DOHH2 (cell line): ENCODE results near the gene ARRDC4.

Experiments
- H3F3A ChIP-seq: fragments of 200-600 bp; sonication (generic), shearing (Covaris generic); 2 replicates; pipeline ENCODE4 v1.6.0; 2016; ENCODE audit warnings: antibody characterized with exemption, mild to moderate bottlenecking; ENCODE audit not compliant: control insufficient read depth, insufficient read depth
- H3K27ac ChIP-seq: fragments of 200-600 bp; sonication (generic); 2 replicates; pipeline ENCODE4 v1.5.1; 2014; ENCODE audit warnings: low read depth, mild to moderate bottlenecking, low read length, moderate library complexity
- H3K27me3 ChIP-seq: fragments of 200-600 bp; sonication (generic); 2 replicates; pipeline ENCODE4 v1.6.1; 2014; ENCODE audit warnings: mild to moderate bottlenecking, low read length, mixed read lengths; ENCODE audit not compliant: control insufficient read depth
- H3K36me3 ChIP-seq: fragments of 200-600 bp; sonication (generic); 2 replicates; pipeline ENCODE4 v1.6.1; 2014; ENCODE audit warnings: mild to moderate bottlenecking, low read length, moderate library complexity, mixed read lengths; ENCODE audit not compliant: control insufficient read depth
- H3K4me1 ChIP-seq: fragments of 200-600 bp; sonication (generic); 2 replicates; pipeline ENCODE4 v1.6.1; 2014; ENCODE audit warnings: mild to moderate bottlenecking, low read length, mixed read lengths; ENCODE audit not compliant: control insufficient read depth
- H3K4me2 ChIP-seq: fragments of 200-600 bp; sonication (generic); 2 replicates; pipeline ENCODE4 v1.6.0; 2014; ENCODE audit warnings: mild to moderate bottlenecking, low read length, moderate library complexity
- H3K4me3 ChIP-seq: fragments of 200-600 bp; sonication (generic); 2 replicates; pipeline ENCODE4 v1.5.1; 2014; ENCODE audit warnings: mild to moderate bottlenecking, low read length, mixed read lengths
- H3K79me2 ChIP-seq: fragments of 200-600 bp; sonication (generic); 2 replicates; pipeline ENCODE4 v1.6.1; 2014; ENCODE audit warnings: mild to moderate bottlenecking, low read length, mixed read lengths; ENCODE audit not compliant: control insufficient read depth
- H3K9me2 ChIP-seq: fragments of 200-600 bp; sonication (generic); replicated peaks from 2 replicates; pipeline ENCODE4 v1.6.1; 2014; ENCODE audit warnings: mild to moderate bottlenecking, low read length, mixed read lengths; ENCODE audit not compliant: control insufficient read depth
- H3K9me3 ChIP-seq: fragments of 200-600 bp; sonication (generic); 2 replicates; pipeline ENCODE4 v1.6.1; 2014; ENCODE audit warnings: antibody characterized with exemption, low read length, mixed read lengths; ENCODE audit not compliant: control insufficient read depth, insufficient read depth
- H4K20me1 ChIP-seq: fragments of 200-600 bp; sonication (generic); 2 replicates; pipeline ENCODE4 v1.6.0; 2014; ENCODE audit warnings: low read depth, mild to moderate bottlenecking, antibody characterized with exemption, low read length, moderate library complexity; ENCODE audit not compliant: control insufficient read depth, insufficient read depth
- CTCF ChIP-seq: fragments of 200-600 bp; sonication (generic); IDR thresholded peaks from one replicate; pipeline ENCODE4 v1.5.1; 2014; ENCODE audit warnings: antibody characterized with exemption, mild to moderate bottlenecking, low read depth, low read length; ENCODE audit not compliant: poor library complexity, severe bottlenecking
- EZH2phosphoT487 ChIP-seq: fragments of 200-600 bp; sonication (generic); IDR thresholded peaks from 2 replicates; pipeline ENCODE4 v1.6.1; 2017; ENCODE audit warnings: borderline replicate concordance, mild to moderate bottlenecking, antibody characterized with exemption, low read length, moderate library complexity, mixed read lengths

The ARRDC4 gene

GRCh38 chr15:97944724-97945123, 15.8 kb upstream of the ARRDC4 start:
- Histone ChIP-seq H3K4me3 (no peak overlapping the region), H3K79me2 (no peaks in the 10 kb centered on the region), H4K20me1 (no peaks in the 10 kb centered on the region), H3K4me1 (no peaks in the 10 kb centered on the region), H3K4me2 (no peak overlapping the region), H3K9me3 (no peaks in the 10 kb centered on the region), H3F3A (no peaks in the 10 kb centered on the region), H3K27ac (no peak overlapping the region), H3K9me2 (no peaks in the 10 kb centered on the region), H3K27me3 (no peaks in the 10 kb centered on the region), H3K36me3 (no peaks in the 10 kb centered on the region)
- TF ChIP-seq CTCF, result no peak
- TF ChIP-seq EZH2phosphoT487, result no peak

- Histone ChIP-seq H3K9me3 (no peaks in the 10 kb centered on the region), H3K27ac (no peak overlapping the region), H3K4me1 (no peaks in the 10 kb centered on the region), H3K36me3 (no peaks in the 10 kb centered on the region), H4K20me1 (no peaks in the 10 kb centered on the region), H3K79me2 (no peaks in the 10 kb centered on the region), H3K27me3 (peaks cover 4% of the 10 kb centered on the region; the same call in 1 of the 2 replicates), H3K9me2 (no peaks in the 10 kb centered on the region), H3F3A (no peaks in the 10 kb centered on the region), H3K4me3 (no peak overlapping the region), H3K4me2 (no peak overlapping the region)
- TF ChIP-seq EZH2phosphoT487 (no peak), CTCF (no peak)
Measured at GRCh38 chr15:97947465-97948260, 12.8 kb upstream of the ARRDC4 start.

- Histone ChIP-seq H3K79me2 (no peaks in the 10 kb centered on the region), H3K36me3 (no peaks in the 10 kb centered on the region), H3K27me3 (peaks cover 4% of the 10 kb centered on the region; the same call in 1 of the 2 replicates), H3K4me3 (no peak overlapping the region), H4K20me1 (no peaks in the 10 kb centered on the region), H3K4me1 (no peaks in the 10 kb centered on the region), H3K27ac (no peak overlapping the region), H3F3A (no peaks in the 10 kb centered on the region), H3K9me3 (no peaks in the 10 kb centered on the region), H3K9me2 (no peaks in the 10 kb centered on the region), H3K4me2 (no peak overlapping the region)
- TF ChIP-seq CTCF, result no peak
- TF ChIP-seq EZH2phosphoT487, result no peak
Measured at GRCh38 chr15:97953254-97953653, 7.2 kb upstream of the ARRDC4 start.
